ENCODE results near the gene ABO. TPM values are rescaled to one million over a fixed set of nuclear protein-coding genes. Genes with fewer than 3 reads are reported as not detected.
A peak's percentile ranks its signal among the peaks of the same experiment; 100 is the strongest.
"Not testable (repeated sequence)": the region's sequence is repeated elsewhere in the genome, so short reads cannot be mapped to it uniquely, and the experiment has no call there.

Gene ABO
- total RNA-seq, 6 experiments from 2014 or later = 0.06 to 0.29 TPM; not detected in 4

GRCh38 chr9:133208880-133209300 is 66.1 kb downstream of the ABO start, which contains the start of gene OBP2B:
Gene OBP2B, minus strand, starts transcription at chr9:133209250. Its CDS starts 51 bp downstream, at chr9:133209199.
- H3K27ac ChIP-seq; ATAC-seq; H3K36me3 ChIP-seq; DNase-seq; H3K27me3 ChIP-seq; H3K4me3 ChIP-seq; H3K4me1 ChIP-seq; H3K9me3 ChIP-seq; intact Hi-C loops (cut with DNase I): not testable (repeated sequence)
- WGBS (ENCODE audit: insufficient coverage, low coverage, low lambda C conversion rate, missing lambda C conversion rate) = no CpG with 5 or more reads among the region's 18 CpGs

GRCh38 chr9:133208171-133208879 is 66.7 kb downstream of the ABO start:
- H3K27ac ChIP-seq; ATAC-seq; intact Hi-C loops (cut with DNase I); H3K27me3 ChIP-seq; H3K4me1 ChIP-seq; H3K9me3 ChIP-seq; H3K36me3 ChIP-seq; H3K4me3 ChIP-seq; DNase-seq: not testable (repeated sequence)
- 40% methylated on average over 1 of the region's 16 CpGs for WGBS (ENCODE audit: insufficient coverage, low coverage, low lambda C conversion rate, missing lambda C conversion rate)

GRCh38 chr9:133207540-133208170 is 67.3 kb downstream of the ABO start:
- ATAC-seq (no peak), DNase-seq (no peak)
- TF ChIP-seq CTCF (IDR thresholded peaks at IDR 0.05) (no peak), POLR2A (IDR thresholded peaks at IDR 0.05) (no peak)
- Histone ChIP-seq H3K4me3 (no peak overlapping the region), H3K9me3 (no peaks in the 10 kb centered on the region), H3K36me3 (no peaks in the 10 kb centered on the region), H3K27me3 (no peaks in the 10 kb centered on the region), H3K27ac (no peak overlapping the region), H3K4me1 (no peaks in the 10 kb centered on the region)
- intact Hi-C loops (cut with DNase I) = no loop called here
- WGBS (ENCODE audit: insufficient coverage, low coverage, low lambda C conversion rate, missing lambda C conversion rate) = 64% methylated on average over 11 of the region's 16 CpGs

GRCh38 chr9:133207021-133207531 is 67.9 kb downstream of the ABO start:
- ATAC-seq (no peak), DNase-seq (no peak)
- Histone ChIP-seq H3K36me3 (no peaks in the 10 kb centered on the region), H3K4me3 (no peak overlapping the region), H3K27ac (no peak overlapping the region), H3K27me3 (no peaks in the 10 kb centered on the region), H3K9me3 (no peaks in the 10 kb centered on the region), H3K4me1 (no peaks in the 10 kb centered on the region)
- intact Hi-C loops (cut with DNase I) = no loop called here
- TF ChIP-seq POLR2A (IDR thresholded peaks at IDR 0.05) (no peak), CTCF (IDR thresholded peaks at IDR 0.05) (no peak)
- no CpG with 5 or more reads among the region's 14 CpGs for WGBS (ENCODE audit: insufficient coverage, low coverage, low lambda C conversion rate, missing lambda C conversion rate)

GRCh38 chr9:133205996-133206931 is 68.7 kb downstream of the ABO start:
- Histone ChIP-seq H3K27ac (no peak overlapping the region), H3K27me3 (no peaks in the 10 kb centered on the region), H3K4me3 (no peak overlapping the region), H3K9me3 (no peaks in the 10 kb centered on the region), H3K4me1 (no peaks in the 10 kb centered on the region), H3K36me3 (no peaks in the 10 kb centered on the region)
- TF ChIP-seq POLR2A (IDR thresholded peaks at IDR 0.05) = no peak
- intact Hi-C loops (cut with DNase I) = no loop called here
- WGBS (ENCODE audit: insufficient coverage, low coverage, low lambda C conversion rate, missing lambda C conversion rate) = 47% methylated on average over 6 of the region's 35 CpGs
- no peak for ATAC-seq
- peak in 1 of 3 donors; percentile 31 for DNase-seq

DNA sequence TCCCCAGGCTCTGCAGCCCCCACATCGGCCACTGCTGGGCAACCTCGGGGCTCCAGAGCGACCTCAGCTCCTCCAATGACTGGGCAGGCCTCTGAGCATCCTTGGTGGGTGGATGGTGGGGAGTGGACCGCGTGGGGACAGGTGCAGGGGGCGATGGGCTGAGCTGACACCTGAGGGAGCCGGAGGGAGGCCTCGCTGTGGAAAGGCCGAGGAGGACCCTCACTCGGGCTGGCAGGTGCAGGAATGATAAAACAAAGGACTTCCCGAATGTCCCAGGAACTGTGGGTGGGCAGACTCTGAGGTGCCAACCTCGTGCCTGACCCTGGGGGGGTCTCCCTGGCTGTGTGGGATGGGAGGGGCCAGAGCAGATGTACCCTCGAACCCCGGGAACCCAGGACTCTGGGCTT is 69.5 kb downstream of the ABO start:
- WGBS (ENCODE audit: insufficient coverage, low coverage, low lambda C conversion rate, missing lambda C conversion rate) = 32% methylated on average over 7 of the region's 14 CpGs
- DNase-seq = peak in 1 of 3 donors; percentile 33

More for the DNA sequence above, 69.5 kb downstream of the ABO start:
- H3K27ac ChIP-seq; H3K4me3 ChIP-seq; H3K4me1 ChIP-seq; H3K27me3 ChIP-seq; intact Hi-C loops (cut with DNase I); H3K36me3 ChIP-seq; H3K9me3 ChIP-seq; ATAC-seq: not testable (repeated sequence)
